ENCODE measurements around the gene CHRNA3. TPM values are rescaled to one million over a fixed set of nuclear protein-coding genes. Genes with fewer than 3 reads are reported as not detected.

The CHRNA3 gene
- total and polyA plus RNA-seq, 7 donors = 0.23 to 13.8 (median 6.9) TPM

DNA sequence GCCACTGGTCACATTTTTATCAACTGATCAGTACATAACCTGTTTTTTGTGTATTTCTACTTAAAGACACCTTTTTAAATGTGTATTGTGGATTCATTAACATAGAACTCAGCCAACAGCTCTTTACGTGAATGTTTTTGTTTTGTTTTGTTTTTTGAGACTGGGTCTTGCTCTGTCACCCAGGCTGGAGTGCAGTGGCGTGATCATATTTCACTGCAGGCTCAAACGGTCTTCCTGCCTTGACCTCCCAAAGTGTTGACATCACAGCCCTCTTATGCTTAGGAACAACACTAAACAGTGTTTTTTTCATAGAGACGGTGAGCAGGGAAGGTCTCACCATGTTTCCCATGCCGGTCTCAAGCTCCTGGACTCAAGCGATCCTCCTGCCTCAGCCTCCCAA is 70.6 kb downstream of the CHRNA3 start:
- DNase-seq = no peak
- H3K9me3 ChIP-seq = no peaks in the 10 kb centered on the region
- 85 to 89% methylated on average over 6 of the region's 6 CpGs for WGBS, 2 donors
- no peak overlapping the region for H3K4me3 ChIP-seq
- intact Hi-C loops (cut with DNase I) = no loop called here
- no peaks in the 10 kb centered on the region for H3K27me3 ChIP-seq
- no peak overlapping the region for H3K27ac ChIP-seq
- no peaks in the 10 kb centered on the region for H3K4me1 ChIP-seq
- peaks cover 20 to 61% (median 51%) of the 10 kb centered on the region in 4 donors for H3K36me3 ChIP-seq
- TF ChIP-seq, protein P1, sequence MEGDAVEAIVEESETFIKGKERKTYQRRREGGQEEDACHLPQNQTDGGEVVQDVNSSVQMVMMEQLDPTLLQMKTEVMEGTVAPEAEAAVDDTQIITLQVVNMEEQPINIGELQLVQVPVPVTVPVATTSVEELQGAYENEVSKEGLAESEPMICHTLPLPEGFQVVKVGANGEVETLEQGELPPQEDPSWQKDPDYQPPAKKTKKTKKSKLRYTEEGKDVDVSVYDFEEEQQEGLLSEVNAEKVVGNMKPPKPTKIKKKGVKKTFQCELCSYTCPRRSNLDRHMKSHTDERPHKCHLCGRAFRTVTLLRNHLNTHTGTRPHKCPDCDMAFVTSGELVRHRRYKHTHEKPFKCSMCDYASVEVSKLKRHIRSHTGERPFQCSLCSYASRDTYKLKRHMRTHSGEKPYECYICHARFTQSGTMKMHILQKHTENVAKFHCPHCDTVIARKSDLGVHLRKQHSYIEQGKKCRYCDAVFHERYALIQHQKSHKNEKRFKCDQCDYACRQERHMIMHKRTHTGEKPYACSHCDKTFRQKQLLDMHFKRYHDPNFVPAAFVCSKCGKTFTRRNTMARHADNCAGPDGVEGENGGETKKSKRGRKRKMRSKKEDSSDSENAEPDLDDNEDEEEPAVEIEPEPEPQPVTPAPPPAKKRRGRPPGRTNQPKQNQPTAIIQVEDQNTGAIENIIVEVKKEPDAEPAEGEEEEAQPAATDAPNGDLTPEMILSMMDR (IDR thresholded peaks at IDR 0.05) = no peak
- TF ChIP-seq POLR2A (IDR thresholded peaks at IDR 0.05) (no peak), EP300 (IDR thresholded peaks at IDR 0.05) (no peak), POLR2AphosphoS5 (IDR thresholded peaks at IDR 0.05) (no peak)

Small RNA genes lying within 50 kb of the gene (small RNA-seq; reads per million reads assigned to genes)
- gene AC067863.2 = 0 reads per million in 3 donors

Other genes with a start within 250 kb of the CHRNA3 start
- gene IREB2, start 182.8 kb downstream of the CHRNA3 start, total RNA-seq = 10 to 100 TPM; 28.4 to 42.1 (median 34.3) TPM
- gene IREB2, start 182.8 kb downstream of the CHRNA3 start, polyA plus RNA-seq = 10 to 100 TPM; 12.6 to 17.9 (median 13.2) TPM
- gene HYKK, start 113.4 kb downstream of the CHRNA3 start, total RNA-seq = 10 to 100 TPM in 3 of 4 donors, 1 to 10 TPM in 1; 9.1 to 17.8 (median 15.0) TPM
- gene HYKK, start 113.4 kb downstream of the CHRNA3 start, polyA plus RNA-seq = 1 to 10 TPM; 4.0 to 7.2 (median 4.9) TPM
- 100 to 1,000 TPM in 3 of 4 donors, 10 to 100 TPM in 1; 90.8 to 173 (median 157) TPM for gene PSMA4, start 80.6 kb downstream of the CHRNA3 start, total RNA-seq
- 100 to 1,000 TPM; 249 to 390 (median 269) TPM for gene PSMA4, start 80.6 kb downstream of the CHRNA3 start, polyA plus RNA-seq
- gene CHRNA5, start 55.5 kb downstream of the CHRNA3 start, total RNA-seq = 1 to 10 TPM; 1.2 to 3.0 (median 1.7) TPM
- gene CHRNA5, start 55.5 kb downstream of the CHRNA3 start, polyA plus RNA-seq = 1 to 10 TPM in 2 of 3 donors, under 1 TPM in 1; 0.92 to 3.8 (median 1.8) TPM
- gene CHRNB4, start 20.2 kb upstream of the CHRNA3 start, total RNA-seq = 1 to 10 TPM in 3 of 4 donors, under 1 TPM in 1; 0.33 to 2.5 (median 1.4) TPM
- gene CHRNB4, start 20.2 kb upstream of the CHRNA3 start, polyA plus RNA-seq = 1 to 10 TPM in 1 of 3 donors, not detected in 2; 1.1 TPM
- 1 to 10 TPM; 1.6 to 8.3 (median 2.2) TPM for gene ADAMTS7, start 190.5 kb upstream of the CHRNA3 start, total RNA-seq
- gene ADAMTS7, start 190.5 kb upstream of the CHRNA3 start, polyA plus RNA-seq = 1 to 10 TPM in 1 of 3 donors, under 1 TPM in 1, not detected in 1; 0.23 to 1.9 TPM